Liver (tissue), 3 donors: ENCODE data around the gene PPP6R3.

Experiments used
- CTCF ChIP-seq: fragments of 150-350 bp; IDR thresholded peaks from 2 replicates; pipeline ENCODE4 v1.5.1; 2017; ENCODE audit warnings: improper control_type of control experiment, low read depth, low read length; ENCODE audit not compliant: missing input control
- MAX ChIP-seq: IDR thresholded peaks from 2 replicates; pipeline ENCODE4 v1.6.1; 2016; ENCODE audit warnings: antibody characterized with exemption
- NR2F2 ChIP-seq: IDR thresholded peaks from 2 replicates; pipeline ENCODE4 v1.6.1; 2016; ENCODE audit warnings: antibody characterized with exemption
- REST ChIP-seq: IDR thresholded peaks from 2 replicates; pipeline ENCODE4 v1.6.1; 2016; ENCODE audit warnings: antibody characterized with exemption, mild to moderate bottlenecking
- donor health status: healthy.
- donor health status: healthy.

- TF ChIP-seq CTCF (no peak), MAX (no peak), REST (no peak), NR2F2 (no peak)
Measured at GRCh38 chr11:68430801-68431200, 29.8 kb upstream of the PPP6R3 start.
